Fibroblast of villous mesenchyme (primary cell): Measurements from ENCODE around the gene CDIP1. TPM values are rescaled to one million over a fixed set of nuclear protein-coding genes. Genes with fewer than 3 reads are reported as not detected.

Experiments used
- DNase-seq: peaks from one replicate; pipeline ENCODE4 v3.0.0-alpha.2; 2010; ENCODE audit warnings: low read depth
- H3K4me3 ChIP-seq: 2 replicates; pipeline ENCODE4 v1.5.1; 2011; ENCODE audit warnings: low read depth, mild to moderate bottlenecking, low read length
- CTCF ChIP-seq: IDR thresholded peaks from 2 replicates; pipeline ENCODE4 v1.5.1; 2012; ENCODE audit warnings: low read depth, mild to moderate bottlenecking, low read length; ENCODE audit not compliant: insufficient read depth
- total RNA-seq: library from RNA; depleted of rRNA; stranded (reverse); fragments of >200 nt; gene quantifications from 2 replicates; pipeline ENCODE4 v1.2.3, GENCODE V29; 2012

The CDIP1 gene
- total RNA-seq, 1 donor, result 16.8 TPM

GRCh38 chr16:4461250-4462085, 77.1 kb downstream of the CDIP1 start:
- no peak for TF ChIP-seq CTCF
- DNase-seq, result no peak
- no peak overlapping the region for H3K4me3 ChIP-seq

GRCh38 chr16:4460936-4461249, 77.7 kb downstream of the CDIP1 start:
- no peak overlapping the region for H3K4me3 ChIP-seq
- no peak for TF ChIP-seq CTCF
- no peak for DNase-seq

Other genes with a start within 250 kb of the CDIP1 start
- gene GLIS2, start 222.7 kb downstream of the CDIP1 start, total RNA-seq, result 4.3 and 4.8 TPM in 2 replicates
- gene PAM16, start 187.5 kb downstream of the CDIP1 start, total RNA-seq, result 19.9 and 23.5 TPM in 2 replicates
- gene VASN, start 166.9 kb downstream of the CDIP1 start, total RNA-seq, result 133 and 180 TPM in 2 replicates
- gene CORO7, start 122.2 kb downstream of the CDIP1 start, total RNA-seq, result 9.9 and 18.0 TPM in 2 replicates
- gene DNAJA3, start 112.9 kb downstream of the CDIP1 start, total RNA-seq, result 36.4 and 50.1 TPM in 2 replicates
- gene NMRAL1, start 64.1 kb downstream of the CDIP1 start, total RNA-seq, result 54.4 and 99.5 TPM in 2 replicates
- gene HMOX2, start 62.4 kb downstream of the CDIP1 start, total RNA-seq, result 52.5 and 57.9 TPM in 2 replicates
- not detected in 2 replicates for gene C16orf96, start 17.6 kb upstream of the CDIP1 start, total RNA-seq
- gene UBALD1, start 76.1 kb upstream of the CDIP1 start, total RNA-seq, result 6.9 and 10.3 TPM in 2 replicates
- gene MGRN1, start 86.1 kb upstream of the CDIP1 start, total RNA-seq, result 43.2 and 44.5 TPM in 2 replicates
- gene NUDT16L1, start 154.8 kb upstream of the CDIP1 start, total RNA-seq, result 28.5 and 31.2 TPM in 2 replicates
- 25.4 and 33.2 TPM in 2 replicates for gene ANKS3, start 195.5 kb upstream of the CDIP1 start, total RNA-seq
- gene DNAAF8, start 195.8 kb upstream of the CDIP1 start, total RNA-seq, result 1.3 and 1.7 TPM in 2 replicates
- 12.5 and 12.6 TPM in 2 replicates for gene ZNF500, start 228.4 kb upstream of the CDIP1 start, total RNA-seq
- not detected in 2 replicates for gene SEPTIN12, start 249.6 kb upstream of the CDIP1 start, total RNA-seq